ENCODE results near the gene PARM1. TPM values are rescaled to one million over a fixed set of nuclear protein-coding genes. Genes with fewer than 3 reads are reported as not detected.

Gene PARM1
- total RNA-seq: not detected in 2 replicates

GRCh38 chr4:74932832-74933561, at the start of gene PARM1:
Gene PARM1, plus strand, starts transcription at chr4:74933116. Its CDS starts 212 bp downstream, at chr4:74933328.
- intact Hi-C loops (cut with micrococcal nuclease): no loop called here

GRCh38 chr4:74884266-74884665, 48.6 kb upstream of the PARM1 start:
- intact Hi-C loops (cut with micrococcal nuclease): no loop called here

- intact Hi-C loops (cut with micrococcal nuclease): no loop called here
Observed at GRCh38 chr4:74886484-74886883, 46.4 kb upstream of the PARM1 start.

GRCh38 chr4:74890341-74890740, 42.6 kb upstream of the PARM1 start:
- intact Hi-C loops (cut with micrococcal nuclease): no loop called here

- intact Hi-C loops (cut with micrococcal nuclease): no loop called here
Observed at GRCh38 chr4:74891037-74891436, 41.9 kb upstream of the PARM1 start.

- intact Hi-C loops (cut with micrococcal nuclease): no loop called here
Observed at GRCh38 chr4:74893171-74893570, 39.7 kb upstream of the PARM1 start.

GRCh38 chr4:74896595-74896994, 36.3 kb upstream of the PARM1 start:
- intact Hi-C loops (cut with micrococcal nuclease): no loop called here

GRCh38 chr4:74897386-74897785, 35.5 kb upstream of the PARM1 start:
- intact Hi-C loops (cut with micrococcal nuclease): no loop called here

- intact Hi-C loops (cut with micrococcal nuclease): no loop called here
Observed at GRCh38 chr4:74900862-74901261, 32.1 kb upstream of the PARM1 start.

GRCh38 chr4:74904509-74905065, 28.3 kb upstream of the PARM1 start:
- intact Hi-C loops (cut with micrococcal nuclease): no loop called here

- intact Hi-C loops (cut with micrococcal nuclease): no loop called here
Observed at GRCh38 chr4:74906771-74907170, 26.1 kb upstream of the PARM1 start.

- intact Hi-C loops (cut with micrococcal nuclease): no loop called here
Observed at GRCh38 chr4:74919783-74920182, 13.1 kb upstream of the PARM1 start.

- intact Hi-C loops (cut with micrococcal nuclease): no loop called here
Observed at GRCh38 chr4:74920704-74921103, 12.2 kb upstream of the PARM1 start.

GRCh38 chr4:74921490-74921889, 11.4 kb upstream of the PARM1 start:
- intact Hi-C loops (cut with micrococcal nuclease): no loop called here

- intact Hi-C loops (cut with micrococcal nuclease): no loop called here
Observed at GRCh38 chr4:74926007-74926406, 6.9 kb upstream of the PARM1 start.

GRCh38 chr4:74930162-74930561, 2.8 kb upstream of the PARM1 start:
- intact Hi-C loops (cut with micrococcal nuclease): no loop called here

GRCh38 chr4:74931376-74931775, 1.5 kb upstream of the PARM1 start:
- intact Hi-C loops (cut with micrococcal nuclease): no loop called here

- intact Hi-C loops (cut with micrococcal nuclease): no loop called here
Observed at GRCh38 chr4:74932010-74932409, 906 bp upstream of the PARM1 start.

- intact Hi-C loops (cut with micrococcal nuclease): no loop called here
Observed at GRCh38 chr4:74933562-74934015, 673 bp downstream of the PARM1 start.

GRCh38 chr4:74934016-74934831, 1.3 kb downstream of the PARM1 start:
- intact Hi-C loops (cut with micrococcal nuclease): no loop called here

- intact Hi-C loops (cut with micrococcal nuclease): no loop called here
Observed at GRCh38 chr4:74934888-74935287, 2.0 kb downstream of the PARM1 start.

- intact Hi-C loops (cut with micrococcal nuclease): no loop called here
Observed at GRCh38 chr4:74941123-74941522, 8.2 kb downstream of the PARM1 start.

All from T-helper 2 cell treated with Interferon-gamma antibody and Interleukin-4, amounts not matched to agents 100 ng/mL and 5 ng/mL, for 36 hours (primary cell).